Measurements from ENCODE around the gene PHLPP1. TPM values are rescaled to one million over a fixed set of nuclear protein-coding genes. Genes with fewer than 3 reads are reported as not detected.

Gene PHLPP1
- total and polyA plus RNA-seq, 2 experiments from 2014 or later = 15.7 to 73.6 TPM

- Mint-ChIP-seq H3K27me3 (ENCODE audit: insufficient read depth, low read depth, poor library complexity) (peaks cover 4% of the 10 kb centered on the region), H3K36me3 (ENCODE audit: low read depth) (no peaks in the 10 kb centered on the region), H3K27ac (no peak overlapping the region), H3K4me3 (no peak overlapping the region), H3K9me3 (no peaks in the 10 kb centered on the region), H3K4me1 (peaks cover 91% of the 10 kb centered on the region)
- Histone ChIP-seq H3K4me3 (no peak overlapping the region), H3K4me1 (ENCODE audit: insufficient read depth) (peaks cover 95% of the 10 kb centered on the region), H2AFZ (no peak overlapping the region), H3K9me2 (ENCODE audit: insufficient read depth) (no peaks in the 10 kb centered on the region), H4K20me1 (replicated peaks; ENCODE audit: insufficient read depth) (peaks cover 32% of the 10 kb centered on the region), H3F3A (replicated peaks; ENCODE audit: low read depth) (no peaks in the 10 kb centered on the region), H3K36me3 (ENCODE audit: insufficient read depth) (no peaks in the 10 kb centered on the region), H3K27me3 (ENCODE audit: insufficient read depth) (no peaks in the 10 kb centered on the region), H3K4me2 (peak overlapping the region; percentile 70), H3K27ac (ENCODE audit: low read depth) (peak overlapping the region; percentile 36; the same call in 1 of the 2 replicates), H3K79me2 (replicated peaks; ENCODE audit: insufficient read depth) (peaks cover 100% of the 10 kb centered on the region)
- ATAC-seq (no peak), DNase-seq (ENCODE audit: low spot score) (peak; percentile 51)
- TF ChIP-seq POLR2AphosphoS5 (IDR thresholded peaks at IDR 0.05; ENCODE audit: low read depth) (no peak), ZNF331 (CRISPR knock-in tag; IDR thresholded peaks at IDR 0.05; ENCODE audit: low read depth) (no peak), NANOG (IDR thresholded peaks at IDR 0.05; ENCODE audit: borderline replicate concordance) (no peak), ZNF114 (CRISPR knock-in tag; IDR thresholded peaks at IDR 0.05) (no peak), EZH2phosphoT487 (IDR thresholded peaks at IDR 0.05; ENCODE audit: unreplicated experiment) (no peak), STAT1 (IDR thresholded peaks at IDR 0.05; ENCODE audit: unreplicated experiment) (no peak), CREB1 (CRISPR knock-in tag; IDR thresholded peaks at IDR 0.05; ENCODE audit: low read depth) (no peak), EZH2 (IDR thresholded peaks at IDR 0.05; ENCODE audit: low read depth, unreplicated experiment) (no peak)
- TF ChIP-seq, protein P1, sequence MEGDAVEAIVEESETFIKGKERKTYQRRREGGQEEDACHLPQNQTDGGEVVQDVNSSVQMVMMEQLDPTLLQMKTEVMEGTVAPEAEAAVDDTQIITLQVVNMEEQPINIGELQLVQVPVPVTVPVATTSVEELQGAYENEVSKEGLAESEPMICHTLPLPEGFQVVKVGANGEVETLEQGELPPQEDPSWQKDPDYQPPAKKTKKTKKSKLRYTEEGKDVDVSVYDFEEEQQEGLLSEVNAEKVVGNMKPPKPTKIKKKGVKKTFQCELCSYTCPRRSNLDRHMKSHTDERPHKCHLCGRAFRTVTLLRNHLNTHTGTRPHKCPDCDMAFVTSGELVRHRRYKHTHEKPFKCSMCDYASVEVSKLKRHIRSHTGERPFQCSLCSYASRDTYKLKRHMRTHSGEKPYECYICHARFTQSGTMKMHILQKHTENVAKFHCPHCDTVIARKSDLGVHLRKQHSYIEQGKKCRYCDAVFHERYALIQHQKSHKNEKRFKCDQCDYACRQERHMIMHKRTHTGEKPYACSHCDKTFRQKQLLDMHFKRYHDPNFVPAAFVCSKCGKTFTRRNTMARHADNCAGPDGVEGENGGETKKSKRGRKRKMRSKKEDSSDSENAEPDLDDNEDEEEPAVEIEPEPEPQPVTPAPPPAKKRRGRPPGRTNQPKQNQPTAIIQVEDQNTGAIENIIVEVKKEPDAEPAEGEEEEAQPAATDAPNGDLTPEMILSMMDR (conservative IDR thresholded peaks at IDR 0.05; ENCODE audit: low read depth in 2 of 2) = no peak
- TF ChIP-seq, protein P2, sequence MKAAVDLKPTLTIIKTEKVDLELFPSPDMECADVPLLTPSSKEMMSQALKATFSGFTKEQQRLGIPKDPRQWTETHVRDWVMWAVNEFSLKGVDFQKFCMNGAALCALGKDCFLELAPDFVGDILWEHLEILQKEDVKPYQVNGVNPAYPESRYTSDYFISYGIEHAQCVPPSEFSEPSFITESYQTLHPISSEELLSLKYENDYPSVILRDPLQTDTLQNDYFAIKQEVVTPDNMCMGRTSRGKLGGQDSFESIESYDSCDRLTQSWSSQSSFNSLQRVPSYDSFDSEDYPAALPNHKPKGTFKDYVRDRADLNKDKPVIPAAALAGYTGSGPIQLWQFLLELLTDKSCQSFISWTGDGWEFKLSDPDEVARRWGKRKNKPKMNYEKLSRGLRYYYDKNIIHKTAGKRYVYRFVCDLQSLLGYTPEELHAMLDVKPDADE (IDR thresholded peaks at IDR 0.05) = no peak
- TF ChIP-seq, protein P3, sequence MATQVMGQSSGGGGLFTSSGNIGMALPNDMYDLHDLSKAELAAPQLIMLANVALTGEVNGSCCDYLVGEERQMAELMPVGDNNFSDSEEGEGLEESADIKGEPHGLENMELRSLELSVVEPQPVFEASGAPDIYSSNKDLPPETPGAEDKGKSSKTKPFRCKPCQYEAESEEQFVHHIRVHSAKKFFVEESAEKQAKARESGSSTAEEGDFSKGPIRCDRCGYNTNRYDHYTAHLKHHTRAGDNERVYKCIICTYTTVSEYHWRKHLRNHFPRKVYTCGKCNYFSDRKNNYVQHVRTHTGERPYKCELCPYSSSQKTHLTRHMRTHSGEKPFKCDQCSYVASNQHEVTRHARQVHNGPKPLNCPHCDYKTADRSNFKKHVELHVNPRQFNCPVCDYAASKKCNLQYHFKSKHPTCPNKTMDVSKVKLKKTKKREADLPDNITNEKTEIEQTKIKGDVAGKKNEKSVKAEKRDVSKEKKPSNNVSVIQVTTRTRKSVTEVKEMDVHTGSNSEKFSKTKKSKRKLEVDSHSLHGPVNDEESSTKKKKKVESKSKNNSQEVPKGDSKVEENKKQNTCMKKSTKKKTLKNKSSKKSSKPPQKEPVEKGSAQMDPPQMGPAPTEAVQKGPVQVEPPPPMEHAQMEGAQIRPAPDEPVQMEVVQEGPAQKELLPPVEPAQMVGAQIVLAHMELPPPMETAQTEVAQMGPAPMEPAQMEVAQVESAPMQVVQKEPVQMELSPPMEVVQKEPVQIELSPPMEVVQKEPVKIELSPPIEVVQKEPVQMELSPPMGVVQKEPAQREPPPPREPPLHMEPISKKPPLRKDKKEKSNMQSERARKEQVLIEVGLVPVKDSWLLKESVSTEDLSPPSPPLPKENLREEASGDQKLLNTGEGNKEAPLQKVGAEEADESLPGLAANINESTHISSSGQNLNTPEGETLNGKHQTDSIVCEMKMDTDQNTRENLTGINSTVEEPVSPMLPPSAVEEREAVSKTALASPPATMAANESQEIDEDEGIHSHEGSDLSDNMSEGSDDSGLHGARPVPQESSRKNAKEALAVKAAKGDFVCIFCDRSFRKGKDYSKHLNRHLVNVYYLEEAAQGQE (IDR thresholded peaks at IDR 0.05; ENCODE audit: unreplicated experiment) = no peak
Measured at GRCh38 chr18:62781893-62782292, 66.6 kb downstream of the PHLPP1 start.
